T47D (cell line): Measurements from ENCODE around the gene TESK1.
A peak's percentile ranks its signal among the peaks of the same experiment; 100 is the strongest.
"Not testable (repeated sequence)": the region's sequence is repeated elsewhere in the genome, so short reads cannot be mapped to it uniquely, and the experiment has no call there.

Experiments used
- DNase-seq, 2 experiments: peaks; one replicate each; pipeline versions ENCODE4 v3.0.0 to v3.0.0-alpha.2; 2011 to 2012; ENCODE audit warnings: low read depth in 1 of 2, low spot score in 1 of 2
- JUND ChIP-seq: IDR thresholded peaks from 2 replicates; pipeline ENCODE4 v1.6.1; 2012; ENCODE audit warnings: low read depth
- in situ Hi-C: cut with HindIII; loops from 2 replicates; pipeline ENCODE4 v1.10.0; 2016; ENCODE audit warnings: low sequenced_read_pairs, low pct_unique_long_range_greater_than_20kb

The TESK1 gene

GRCh38 chr9:35635730-35636129 is 30.7 kb downstream of the TESK1 start:
- in situ Hi-C loops, result no loop called here
- TF ChIP-seq JUND, result no peak
- no peak for DNase-seq

GRCh38 chr9:35636135-35636876 is 31.2 kb downstream of the TESK1 start:
- DNase-seq, result no peak
- in situ Hi-C loops, result no loop called here
- TF ChIP-seq JUND, result no peak

- DNase-seq, in situ Hi-C loops: not testable (repeated sequence)
These were observed 31.8 kb downstream of the TESK1 start for GRCh38 chr9:35636877-35637246.

GRCh38 chr9:35637427-35637955 is 32.4 kb downstream of the TESK1 start:
- DNase-seq, in situ Hi-C loops: not testable (repeated sequence)

GRCh38 chr9:35638751-35639150 is 33.7 kb downstream of the TESK1 start:
- DNase-seq, in situ Hi-C loops: not testable (repeated sequence)

- DNase-seq, in situ Hi-C loops: not testable (repeated sequence)
These were observed 34.2 kb downstream of the TESK1 start for GRCh38 chr9:35639225-35639624.

- in situ Hi-C loops, result no loop called here
- no peak for DNase-seq
- no peak for TF ChIP-seq JUND
These were observed 34.6 kb downstream of the TESK1 start for GRCh38 chr9:35639631-35640030.

- in situ Hi-C loops, DNase-seq: not testable (repeated sequence)
These were observed 35.4 kb downstream of the TESK1 start for GRCh38 chr9:35640431-35640830.

GRCh38 chr9:35641478-35641877 is 36.4 kb downstream of the TESK1 start:
- DNase-seq, in situ Hi-C loops: not testable (repeated sequence)

- DNase-seq, result no peak
- no peak for TF ChIP-seq JUND
- in situ Hi-C loops, result no loop called here
These were observed 38.0 kb downstream of the TESK1 start for GRCh38 chr9:35643046-35643445.

GRCh38 chr9:35645736-35646135 is 40.7 kb downstream of the TESK1 start:
- in situ Hi-C loops, DNase-seq: not testable (repeated sequence)

GRCh38 chr9:35646153-35646532 is 41.1 kb downstream of the TESK1 start:
- no peak for TF ChIP-seq JUND
- in situ Hi-C loops, result no loop called here
- peak; percentile 58 to 83 for DNase-seq

GRCh38 chr9:35646533-35647265 is 41.6 kb downstream of the TESK1 start:
- no peak for TF ChIP-seq JUND
- peak; percentile 74 to 88 for DNase-seq
- in situ Hi-C loops, result no loop called here
